ENCODE measurements around the gene RUNX2.

Gene RUNX2

GRCh38 chr6:45483501-45483900 is 155.4 kb downstream of the RUNX2 start:
- DNase-seq (ENCODE audit: low spot score) = no peak

GRCh38 chr6:45486736-45487135 is 158.6 kb downstream of the RUNX2 start:
- DNase-seq (ENCODE audit: low spot score) = no peak

GRCh38 chr6:45487645-45488044 is 159.5 kb downstream of the RUNX2 start:
- DNase-seq (ENCODE audit: low spot score) = no peak

GRCh38 chr6:45488269-45488668 is 160.1 kb downstream of the RUNX2 start:
- no peak for DNase-seq (ENCODE audit: low spot score)

GRCh38 chr6:45488889-45489288 is 160.8 kb downstream of the RUNX2 start:
- no peak for DNase-seq (ENCODE audit: low spot score)

- no peak for DNase-seq (ENCODE audit: low spot score)
Observed at GRCh38 chr6:45491048-45491735, 163.1 kb downstream of the RUNX2 start.

GRCh38 chr6:45491874-45492273 is 163.7 kb downstream of the RUNX2 start:
- DNase-seq (ENCODE audit: low spot score) = no peak

- DNase-seq (ENCODE audit: low spot score) = no peak
Observed at GRCh38 chr6:45493761-45494160, 165.6 kb downstream of the RUNX2 start.

GRCh38 chr6:45494416-45495135 is 166.4 kb downstream of the RUNX2 start:
- DNase-seq (ENCODE audit: low spot score) = no peak

- no peak for DNase-seq (ENCODE audit: low spot score)
Observed at GRCh38 chr6:45495429-45496084, 167.4 kb downstream of the RUNX2 start.

GRCh38 chr6:45496085-45496433 is 167.9 kb downstream of the RUNX2 start:
- DNase-seq (ENCODE audit: low spot score) = no peak

- DNase-seq (ENCODE audit: low spot score) = no peak
Observed at GRCh38 chr6:45498591-45498990, 170.5 kb downstream of the RUNX2 start.

GRCh38 chr6:45500924-45501816 is 173.0 kb downstream of the RUNX2 start:
- no peak for DNase-seq (ENCODE audit: low spot score)

GRCh38 chr6:45502456-45502855 is 174.3 kb downstream of the RUNX2 start:
- DNase-seq (ENCODE audit: low spot score) = no peak

GRCh38 chr6:45504947-45505346 is 176.8 kb downstream of the RUNX2 start:
- no peak for DNase-seq (ENCODE audit: low spot score)

- DNase-seq (ENCODE audit: low spot score) = no peak
Observed at GRCh38 chr6:45505470-45505869, 177.3 kb downstream of the RUNX2 start.

GRCh38 chr6:45507186-45507585 is 179.1 kb downstream of the RUNX2 start:
- no peak for DNase-seq (ENCODE audit: low spot score)

- DNase-seq (ENCODE audit: low spot score) = no peak
Observed at GRCh38 chr6:45509426-45509825, 181.3 kb downstream of the RUNX2 start.

- no peak for DNase-seq (ENCODE audit: low spot score)
Observed at GRCh38 chr6:45512717-45513116, 184.6 kb downstream of the RUNX2 start.

GRCh38 chr6:45513213-45513618 is 185.1 kb downstream of the RUNX2 start:
- no peak for DNase-seq (ENCODE audit: low spot score)

- no peak for DNase-seq (ENCODE audit: low spot score)
Observed at GRCh38 chr6:45513843-45514242, 185.7 kb downstream of the RUNX2 start.

All from germinal center (tissue), 1 donor.